Measurements from ENCODE around the gene FANCG.

FANCG gene

GRCh38 chr9:35060548-35061207, 19.1 kb downstream of the FANCG start:
- H3K4me3 ChIP-seq (ENCODE audit: low read depth, low read length) = no peak overlapping the region
- no peak for DNase-seq (ENCODE audit: low read depth)
- TF ChIP-seq, protein P1, sequence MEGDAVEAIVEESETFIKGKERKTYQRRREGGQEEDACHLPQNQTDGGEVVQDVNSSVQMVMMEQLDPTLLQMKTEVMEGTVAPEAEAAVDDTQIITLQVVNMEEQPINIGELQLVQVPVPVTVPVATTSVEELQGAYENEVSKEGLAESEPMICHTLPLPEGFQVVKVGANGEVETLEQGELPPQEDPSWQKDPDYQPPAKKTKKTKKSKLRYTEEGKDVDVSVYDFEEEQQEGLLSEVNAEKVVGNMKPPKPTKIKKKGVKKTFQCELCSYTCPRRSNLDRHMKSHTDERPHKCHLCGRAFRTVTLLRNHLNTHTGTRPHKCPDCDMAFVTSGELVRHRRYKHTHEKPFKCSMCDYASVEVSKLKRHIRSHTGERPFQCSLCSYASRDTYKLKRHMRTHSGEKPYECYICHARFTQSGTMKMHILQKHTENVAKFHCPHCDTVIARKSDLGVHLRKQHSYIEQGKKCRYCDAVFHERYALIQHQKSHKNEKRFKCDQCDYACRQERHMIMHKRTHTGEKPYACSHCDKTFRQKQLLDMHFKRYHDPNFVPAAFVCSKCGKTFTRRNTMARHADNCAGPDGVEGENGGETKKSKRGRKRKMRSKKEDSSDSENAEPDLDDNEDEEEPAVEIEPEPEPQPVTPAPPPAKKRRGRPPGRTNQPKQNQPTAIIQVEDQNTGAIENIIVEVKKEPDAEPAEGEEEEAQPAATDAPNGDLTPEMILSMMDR (conservative IDR thresholded peaks at IDR 0.05; ENCODE audit: low read depth, low read length) = no peak

- TF ChIP-seq, protein P1 (conservative IDR thresholded peaks at IDR 0.05; ENCODE audit: low read depth, low read length) = no peak
- no peak for DNase-seq (ENCODE audit: low read depth)
- H3K4me3 ChIP-seq (ENCODE audit: low read depth, low read length) = no peak overlapping the region
Measured at GRCh38 chr9:35059438-35059837, 20.3 kb downstream of the FANCG start.

DNA sequence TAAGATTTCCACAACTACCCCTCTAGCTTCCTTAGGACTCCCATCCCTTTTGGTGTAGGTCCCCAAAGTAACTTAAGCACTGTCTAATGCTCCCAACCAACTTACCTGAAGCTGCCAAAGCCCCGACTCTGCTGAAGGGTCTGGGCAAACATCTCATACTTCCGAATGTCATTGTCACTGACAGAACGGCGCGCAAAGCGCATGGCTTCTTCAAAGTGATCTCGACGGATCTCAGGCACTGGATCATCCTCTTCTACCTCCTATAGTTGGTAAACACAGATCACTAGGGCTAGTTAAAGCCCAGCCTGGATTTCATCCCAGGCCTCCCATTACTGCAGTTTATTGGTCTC, 22.5 kb downstream of the FANCG start:
- TF ChIP-seq, protein P1 (conservative IDR thresholded peaks at IDR 0.05; ENCODE audit: low read depth, low read length) = no peak
- H3K4me3 ChIP-seq (ENCODE audit: low read depth, low read length) = no peak overlapping the region
- DNase-seq (ENCODE audit: low read depth) = no peak

- H3K4me3 ChIP-seq (ENCODE audit: low read depth, low read length) = no peak overlapping the region
- TF ChIP-seq, protein P1 (conservative IDR thresholded peaks at IDR 0.05; ENCODE audit: low read depth, low read length) = no peak
- DNase-seq (ENCODE audit: low read depth) = no peak
Measured at GRCh38 chr9:35056571-35057270, 23.0 kb downstream of the FANCG start.

- DNase-seq (ENCODE audit: low read depth) = no peak
- H3K4me3 ChIP-seq (ENCODE audit: low read depth, low read length) = no peak overlapping the region
- TF ChIP-seq, protein P1 (conservative IDR thresholded peaks at IDR 0.05; ENCODE audit: low read depth, low read length) = no peak
Measured at GRCh38 chr9:35054871-35055644, 24.7 kb downstream of the FANCG start.

- TF ChIP-seq, protein P1 (conservative IDR thresholded peaks at IDR 0.05; ENCODE audit: low read depth, low read length) = no peak
- DNase-seq (ENCODE audit: low read depth) = no peak
Measured at GRCh38 chr9:35054185-35054835, 25.4 kb downstream of the FANCG start.

More at GRCh38 chr9:35054185-35054835, 25.4 kb downstream of the FANCG start:
- H3K4me3 ChIP-seq (ENCODE audit: low read depth, low read length) = no peak overlapping the region
